Activated T-cell treated with anti-CD3 and anti-CD28 coated beads, Interleukin-2, amount 50 U/mL, for 4 hours (primary cell): ENCODE data around the gene MYO5B. TPM values are rescaled to one million over a fixed set of nuclear protein-coding genes. Genes with fewer than 3 reads are reported as not detected.

Experiments
- ATAC-seq, 2 donors: fragments of 200-7000 bp; cut with Tn5 transposase; one replicate each; pipeline ENCODE4 v1.10.0; 2021
- DNase-seq: peaks from one replicate; pipeline ENCODE4 v3.0.0-alpha.2; 2020
- H3K27me3 Mint-ChIP-seq: one replicate; pipeline ENCODE4 v1.8.0; 2021; ENCODE audit warnings: low read depth, mixed read lengths
- H3K36me3 Mint-ChIP-seq: one replicate; pipeline ENCODE4 v1.8.0; 2022; ENCODE audit warnings: mixed read lengths; ENCODE audit not compliant: insufficient read depth
- H3K4me1 Mint-ChIP-seq: one replicate; pipeline ENCODE4 v1.8.0; 2021; ENCODE audit warnings: low read depth, mixed read lengths
- H3K4me3 Mint-ChIP-seq: one replicate; pipeline ENCODE4 v1.8.0; 2021; ENCODE audit warnings: mild to moderate bottlenecking, moderate library complexity, mixed read lengths
- H3K9me3 Mint-ChIP-seq: one replicate; pipeline ENCODE4 v1.8.0; 2021; ENCODE audit warnings: mixed read lengths
- total RNA-seq, 3 donors: library from RNA; stranded (reverse); gene quantifications; one replicate each; pipeline ENCODE4 v1.2.1, GENCODE V29; 2021

The MYO5B gene
- total RNA-seq, 3 donors from 2014 or later = 0.13 to 0.14 (median 0.13) TPM

DNA sequence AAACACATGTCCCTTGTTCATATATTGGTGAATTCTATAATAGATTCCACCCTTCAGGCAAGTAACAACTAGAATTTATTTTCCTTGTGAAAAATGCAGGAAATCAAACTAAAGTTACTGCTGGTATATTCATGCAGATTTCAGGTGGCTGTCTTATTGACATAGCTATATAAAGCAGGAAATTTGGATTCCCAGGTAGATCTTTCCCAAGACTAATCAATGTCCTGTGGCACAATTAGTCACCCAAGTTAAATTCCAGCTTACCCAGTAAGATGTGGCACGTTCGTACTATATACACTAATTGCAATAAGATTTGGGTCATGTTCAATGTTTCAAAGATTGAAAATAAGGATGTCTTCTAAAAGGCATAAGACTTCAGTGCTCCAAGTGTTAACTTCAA lies 42.0 kb downstream of the MYO5B start:
- Mint-ChIP-seq H3K4me1 (no peaks in the 10 kb centered on the region), H3K4me3 (no peak overlapping the region), H3K36me3 (no peaks in the 10 kb centered on the region), H3K27me3 (no peaks in the 10 kb centered on the region), H3K9me3 (no peaks in the 10 kb centered on the region)
- DNase-seq (no peak), ATAC-seq (no peak)

DNA sequence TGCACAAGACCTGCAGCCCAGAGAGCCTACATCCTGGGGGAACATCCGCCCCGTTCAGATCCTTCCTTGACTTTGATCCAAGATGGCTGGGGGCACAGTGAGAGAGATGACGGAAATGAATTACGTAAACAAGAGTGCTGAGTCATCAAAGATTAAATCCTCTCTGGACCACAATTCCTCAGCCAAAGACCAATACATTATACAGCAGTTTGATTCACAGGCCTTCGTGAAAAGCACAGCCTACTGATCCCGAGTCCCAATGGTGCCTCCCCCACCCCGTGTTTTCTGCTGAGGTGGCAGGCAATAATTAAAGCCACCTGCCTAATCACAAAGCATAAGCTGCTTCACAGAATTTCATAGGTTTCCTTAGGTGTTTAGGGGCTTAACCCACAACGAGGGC lies 43.0 kb downstream of the MYO5B start:
- Mint-ChIP-seq H3K4me3 (no peak overlapping the region), H3K36me3 (no peaks in the 10 kb centered on the region), H3K27me3 (peaks cover 3% of the 10 kb centered on the region), H3K9me3 (no peaks in the 10 kb centered on the region), H3K4me1 (no peaks in the 10 kb centered on the region)
- DNase-seq (no peak), ATAC-seq (no peak)

DNA sequence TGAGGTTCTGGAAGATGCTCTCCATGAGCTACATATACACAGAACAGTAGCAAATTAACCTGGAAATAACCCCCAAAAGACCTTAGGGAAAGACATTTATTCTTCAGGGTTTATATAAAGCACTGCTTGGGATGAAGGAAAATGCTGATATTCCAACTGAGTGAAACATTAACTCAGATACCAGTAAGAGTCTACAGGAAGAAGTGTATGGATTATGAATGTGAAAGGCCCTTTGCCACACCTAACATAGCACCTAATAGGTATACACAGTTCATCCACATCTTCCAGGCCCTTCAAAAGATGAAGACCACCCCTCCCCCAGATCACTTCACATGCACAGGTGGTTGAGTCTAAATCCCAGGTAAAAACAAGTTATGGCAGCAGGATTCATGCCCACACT lies 50.4 kb downstream of the MYO5B start:
- no peaks in the 10 kb centered on the region for H3K36me3 Mint-ChIP-seq
- peaks cover 14% of the 10 kb centered on the region for H3K27me3 Mint-ChIP-seq
- DNase-seq (no peak), ATAC-seq (no peak)
- no peaks in the 10 kb centered on the region for H3K4me1 Mint-ChIP-seq
- no peaks in the 10 kb centered on the region for H3K9me3 Mint-ChIP-seq
- no peak overlapping the region for H3K4me3 Mint-ChIP-seq

DNA sequence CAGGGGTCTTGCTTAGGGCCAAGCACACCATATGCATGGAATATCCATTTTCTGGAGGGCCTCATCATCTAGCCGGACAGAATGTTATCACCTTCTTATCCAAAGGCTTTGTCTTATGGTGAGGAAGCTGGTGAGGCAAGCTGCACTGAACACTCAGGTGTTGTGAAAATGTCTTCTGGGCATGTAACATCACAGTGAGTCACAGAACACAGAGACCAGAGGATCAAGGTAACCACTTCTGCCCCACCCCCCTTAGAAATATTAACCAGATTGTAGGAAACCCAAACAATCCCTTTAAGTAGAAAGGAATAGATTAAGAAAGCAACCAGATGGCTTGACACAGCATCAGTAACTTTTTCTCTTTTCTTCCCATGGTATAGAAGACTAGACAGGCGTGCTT lies 51.1 kb downstream of the MYO5B start:
- no peaks in the 10 kb centered on the region for H3K4me1 Mint-ChIP-seq
- H3K27me3 Mint-ChIP-seq = peaks cover 14% of the 10 kb centered on the region
- H3K4me3 Mint-ChIP-seq = no peak overlapping the region
- H3K9me3 Mint-ChIP-seq = no peaks in the 10 kb centered on the region
- DNase-seq = no peak
- ATAC-seq = no peak
- no peaks in the 10 kb centered on the region for H3K36me3 Mint-ChIP-seq

DNA sequence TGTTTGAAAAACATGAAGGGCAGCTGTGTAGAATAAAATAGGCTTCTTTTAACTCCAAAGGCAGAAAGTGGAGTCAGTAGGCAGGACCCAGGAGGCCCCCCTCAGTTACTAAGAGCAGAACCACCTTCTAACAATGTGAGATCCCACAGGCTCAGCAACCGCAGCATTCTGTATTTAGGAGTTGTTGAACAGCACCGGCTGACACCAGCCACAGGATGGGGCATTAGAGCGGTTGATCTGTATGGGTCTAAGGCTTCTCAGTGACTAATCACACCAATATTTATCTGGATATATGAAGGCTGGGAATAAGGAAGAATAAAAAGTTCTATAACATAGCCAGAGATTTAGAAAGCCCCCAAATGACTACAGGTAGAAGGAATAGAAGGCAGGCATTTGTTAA lies 51.7 kb downstream of the MYO5B start:
- no peak overlapping the region for H3K4me3 Mint-ChIP-seq
- no peaks in the 10 kb centered on the region for H3K36me3 Mint-ChIP-seq
- no peaks in the 10 kb centered on the region for H3K9me3 Mint-ChIP-seq
- ATAC-seq = no peak
- peaks cover 20% of the 10 kb centered on the region for H3K27me3 Mint-ChIP-seq
- no peaks in the 10 kb centered on the region for H3K4me1 Mint-ChIP-seq
- DNase-seq = no peak

DNA sequence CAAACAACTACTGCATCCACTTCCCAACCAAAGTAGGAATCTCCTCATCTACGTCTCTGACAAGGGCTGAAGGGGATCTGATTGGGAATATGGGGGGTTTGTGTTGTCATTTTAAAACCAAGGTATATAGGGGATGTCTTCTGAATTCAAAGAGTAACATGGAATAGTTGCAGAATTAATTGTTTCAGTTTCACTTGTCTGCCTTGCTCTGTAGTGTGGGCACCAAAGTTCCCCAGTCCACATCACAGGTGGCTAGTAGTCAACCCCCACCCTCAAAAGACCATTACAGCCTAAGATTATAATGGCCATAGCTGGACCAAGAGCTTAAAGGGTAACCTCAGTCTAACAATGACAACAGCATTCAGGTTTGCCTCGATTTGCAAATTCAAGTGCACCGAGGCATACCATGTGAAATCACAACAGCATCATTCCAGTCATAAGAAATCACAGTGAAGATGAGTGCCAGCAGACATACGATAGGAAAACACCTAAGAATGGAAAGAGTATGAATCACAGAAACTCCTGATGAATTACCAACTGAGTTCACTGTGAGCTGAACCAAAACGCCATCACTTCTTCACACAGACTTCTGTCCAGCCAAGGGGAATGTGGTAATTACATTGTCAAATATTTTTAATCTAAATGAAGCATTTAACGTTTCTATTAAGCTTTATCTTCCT lies 52.4 kb downstream of the MYO5B start:
- H3K4me1 Mint-ChIP-seq = no peaks in the 10 kb centered on the region
- DNase-seq (no peak), ATAC-seq (no peak)
- H3K27me3 Mint-ChIP-seq = peaks cover 22% of the 10 kb centered on the region
- H3K4me3 Mint-ChIP-seq = no peak overlapping the region
- no peaks in the 10 kb centered on the region for H3K36me3 Mint-ChIP-seq
- H3K9me3 Mint-ChIP-seq = no peaks in the 10 kb centered on the region

DNA sequence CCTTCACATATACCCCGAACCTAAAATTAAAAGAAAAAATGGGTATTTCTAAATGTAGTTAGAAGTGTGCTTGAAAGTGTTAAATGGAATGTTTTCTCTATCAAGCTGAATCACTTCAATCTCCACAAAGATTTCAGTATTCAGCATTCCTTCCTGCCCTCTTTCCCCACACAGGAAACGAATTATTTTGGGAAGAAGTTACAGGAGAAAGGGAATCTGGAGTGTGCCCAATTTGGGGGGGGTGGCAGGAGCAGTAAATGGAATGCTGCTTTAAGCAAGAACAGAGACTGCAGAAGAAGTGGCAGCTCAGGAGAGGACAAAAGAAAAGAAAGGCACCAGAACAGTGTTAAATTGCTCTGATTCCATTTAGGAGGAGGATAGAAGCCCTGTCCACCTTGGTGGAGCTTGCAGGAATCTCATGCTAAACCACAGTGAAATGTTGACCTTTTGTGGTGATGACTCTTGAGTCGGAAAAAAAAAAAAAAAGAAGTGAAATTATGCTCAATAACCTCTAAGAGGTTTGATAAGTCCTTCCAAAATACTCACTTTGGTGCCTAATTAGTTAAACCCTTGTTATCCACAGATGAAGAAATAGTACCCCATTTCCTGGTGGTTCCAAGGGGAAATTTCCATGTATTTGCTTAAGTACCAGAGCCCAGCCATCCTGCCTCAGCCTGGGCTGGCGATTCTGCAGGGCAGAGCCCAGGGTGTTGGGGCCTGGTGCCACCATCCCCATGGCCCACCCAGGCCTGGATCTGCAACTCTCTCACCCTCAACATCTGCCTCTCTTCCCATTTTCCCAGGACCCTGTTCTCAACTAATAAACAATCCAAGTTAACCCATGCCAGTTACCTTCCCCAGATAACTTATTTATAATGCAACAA lies 56.5 kb downstream of the MYO5B start:
- ATAC-seq = no peak
- H3K4me1 Mint-ChIP-seq = no peaks in the 10 kb centered on the region

DNA sequence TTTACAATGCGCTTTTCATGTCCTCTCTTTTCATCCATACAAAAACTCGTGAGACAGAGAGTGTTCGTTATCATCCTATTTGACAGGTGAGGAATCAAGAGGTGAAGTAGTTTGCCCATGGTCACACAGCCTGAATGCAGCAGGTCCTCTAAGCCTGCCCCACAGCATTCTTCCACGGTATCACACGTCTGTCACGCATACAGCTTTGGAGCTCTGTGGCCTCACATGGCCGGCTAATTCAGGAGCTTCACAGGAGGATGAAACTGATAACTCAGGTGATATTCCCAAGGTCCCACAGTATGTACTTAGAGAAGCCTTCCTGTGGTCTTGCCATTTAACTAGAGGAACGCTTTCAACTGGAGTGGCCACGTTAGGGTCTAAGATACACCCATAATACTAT lies 59.0 kb downstream of the MYO5B start:
- no peaks in the 10 kb centered on the region for H3K9me3 Mint-ChIP-seq
- DNase-seq = no peak
- H3K36me3 Mint-ChIP-seq = no peaks in the 10 kb centered on the region
- ATAC-seq = no peak
- H3K4me1 Mint-ChIP-seq = no peaks in the 10 kb centered on the region
- no peak overlapping the region for H3K4me3 Mint-ChIP-seq
- peaks cover 15% of the 10 kb centered on the region for H3K27me3 Mint-ChIP-seq

More for the DNA sequence above, 56.5 kb downstream of the MYO5B start:
- no peak overlapping the region for H3K4me3 Mint-ChIP-seq
- no peaks in the 10 kb centered on the region for H3K36me3 Mint-ChIP-seq
- DNase-seq = no peak
- H3K9me3 Mint-ChIP-seq = no peaks in the 10 kb centered on the region
- peaks cover 19% of the 10 kb centered on the region for H3K27me3 Mint-ChIP-seq

DNA sequence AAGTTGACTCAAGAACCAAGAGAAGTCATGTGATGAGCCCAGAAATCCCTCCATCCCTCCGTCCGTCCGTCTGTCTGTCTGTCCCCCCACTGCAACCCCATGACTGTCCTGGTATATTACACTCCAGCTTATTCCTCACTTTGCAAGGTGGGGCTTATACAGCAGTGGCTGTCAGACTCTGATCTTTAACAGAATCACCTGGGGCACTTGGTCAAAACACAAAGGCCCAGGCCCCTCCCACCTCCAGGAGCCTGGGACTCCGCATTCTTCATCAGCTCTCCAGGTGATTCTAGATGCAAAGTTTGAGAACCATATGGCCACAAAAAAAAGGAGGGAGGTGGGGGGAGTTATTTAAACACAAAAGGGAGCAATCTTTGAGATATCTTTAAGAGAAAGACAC lies 61.4 kb downstream of the MYO5B start:
- ATAC-seq (no peak), DNase-seq (no peak)
- Mint-ChIP-seq H3K27me3 (peaks cover 7% of the 10 kb centered on the region), H3K36me3 (no peaks in the 10 kb centered on the region), H3K4me1 (no peaks in the 10 kb centered on the region), H3K9me3 (no peaks in the 10 kb centered on the region), H3K4me3 (no peak overlapping the region)

DNA sequence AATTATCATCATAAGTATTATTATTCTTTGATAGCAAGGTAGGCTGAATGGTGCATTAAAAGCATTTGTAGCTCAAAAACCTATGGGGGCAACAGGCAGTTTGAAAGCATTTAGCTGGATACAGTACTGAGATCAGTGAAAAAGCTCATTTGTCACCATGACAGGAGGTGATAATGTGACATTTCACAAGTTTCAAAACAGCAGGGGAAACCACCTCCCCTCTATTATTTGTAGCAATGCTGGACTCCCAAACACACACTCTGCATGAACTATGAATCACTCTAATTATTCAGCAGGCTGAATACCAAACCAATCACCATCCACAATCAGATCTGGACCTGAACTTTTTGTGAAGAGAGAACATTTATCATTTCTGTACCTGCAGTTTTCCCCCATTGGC lies 63.4 kb downstream of the MYO5B start:
- DNase-seq (no peak), ATAC-seq (peak; percentile 50 to 66)
- no peaks in the 10 kb centered on the region for H3K4me1 Mint-ChIP-seq
- no peak overlapping the region for H3K4me3 Mint-ChIP-seq
- H3K36me3 Mint-ChIP-seq = no peaks in the 10 kb centered on the region
- no peaks in the 10 kb centered on the region for H3K9me3 Mint-ChIP-seq
- peaks cover 3% of the 10 kb centered on the region for H3K27me3 Mint-ChIP-seq

DNA sequence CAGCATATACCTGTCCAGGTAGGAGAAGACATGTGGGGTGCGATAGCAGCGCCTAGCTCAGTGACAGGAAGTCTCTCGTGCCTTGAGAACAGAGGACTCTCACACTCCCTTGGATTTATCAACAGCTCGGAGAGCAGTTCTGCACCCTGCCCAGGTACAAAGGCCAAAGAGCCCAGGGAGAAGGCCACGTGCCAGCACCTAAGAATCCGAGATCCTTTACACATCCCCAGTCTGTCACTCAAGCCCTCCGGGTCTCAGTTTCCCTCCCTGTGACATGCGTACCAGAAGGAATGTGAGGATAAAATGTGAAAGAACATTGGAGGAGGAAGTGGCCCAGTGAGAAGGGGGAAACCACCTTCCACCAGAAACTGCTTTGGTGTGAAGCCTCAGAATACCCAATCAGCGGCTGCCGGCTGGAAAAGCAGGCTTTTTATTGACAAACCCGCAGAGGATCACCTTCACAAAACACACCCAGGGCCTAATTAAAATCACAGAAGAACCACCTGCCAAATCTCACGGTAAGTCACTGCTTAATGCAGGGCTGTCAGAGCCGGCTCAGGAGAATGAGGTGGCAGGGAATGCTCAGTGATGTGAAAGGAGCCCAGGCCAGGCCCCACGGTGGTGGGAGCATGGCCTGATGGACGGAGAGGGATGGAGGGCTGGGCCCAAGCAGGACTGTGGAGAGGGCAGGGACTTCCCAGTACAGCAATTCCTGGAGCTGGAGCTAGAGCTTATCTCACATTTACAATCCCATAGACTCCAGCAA lies 66.3 kb downstream of the MYO5B start:
- H3K4me3 Mint-ChIP-seq = no peak overlapping the region
- no peaks in the 10 kb centered on the region for H3K9me3 Mint-ChIP-seq
- H3K27me3 Mint-ChIP-seq = peaks cover 8% of the 10 kb centered on the region
- ATAC-seq = no peak
- DNase-seq = no peak
- no peaks in the 10 kb centered on the region for H3K36me3 Mint-ChIP-seq
- H3K4me1 Mint-ChIP-seq = no peaks in the 10 kb centered on the region

DNA sequence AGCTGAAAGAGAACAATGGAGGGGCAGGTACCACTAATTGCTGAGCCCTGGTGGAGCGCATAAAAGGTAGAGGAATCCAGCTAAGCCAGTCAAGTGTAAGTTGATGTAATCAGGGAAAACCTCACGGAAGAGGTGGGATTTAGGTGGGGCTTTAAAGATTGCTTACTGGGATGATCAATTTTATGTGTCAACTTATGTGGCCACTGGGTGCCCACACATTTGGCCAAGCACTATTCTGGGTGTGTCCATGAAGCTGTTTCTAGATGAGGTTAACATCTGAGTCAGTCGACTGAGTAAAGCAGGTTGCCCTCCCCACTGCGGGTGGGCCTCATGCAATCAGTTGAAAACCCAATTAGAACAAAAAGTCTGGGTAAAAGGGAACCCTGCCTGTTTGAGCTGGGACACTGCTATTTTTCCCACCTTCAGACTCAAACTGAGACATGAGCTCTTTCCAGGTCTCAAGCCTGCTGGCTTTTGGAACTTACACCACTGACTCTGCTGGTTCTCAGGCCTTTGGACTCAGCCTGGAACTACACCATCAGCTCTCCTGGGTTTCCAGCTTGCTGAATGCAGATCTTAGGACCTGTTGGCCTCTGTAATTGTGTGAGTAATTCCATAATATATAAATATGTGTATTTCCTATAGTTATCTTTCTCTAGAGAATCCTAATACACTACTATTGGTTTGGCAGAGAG lies 67.3 kb downstream of the MYO5B start:
- Mint-ChIP-seq H3K36me3 (no peaks in the 10 kb centered on the region), H3K9me3 (no peaks in the 10 kb centered on the region), H3K4me1 (no peaks in the 10 kb centered on the region), H3K27me3 (peaks cover 12% of the 10 kb centered on the region), H3K4me3 (no peak overlapping the region)
- ATAC-seq (no peak), DNase-seq (no peak)

DNA sequence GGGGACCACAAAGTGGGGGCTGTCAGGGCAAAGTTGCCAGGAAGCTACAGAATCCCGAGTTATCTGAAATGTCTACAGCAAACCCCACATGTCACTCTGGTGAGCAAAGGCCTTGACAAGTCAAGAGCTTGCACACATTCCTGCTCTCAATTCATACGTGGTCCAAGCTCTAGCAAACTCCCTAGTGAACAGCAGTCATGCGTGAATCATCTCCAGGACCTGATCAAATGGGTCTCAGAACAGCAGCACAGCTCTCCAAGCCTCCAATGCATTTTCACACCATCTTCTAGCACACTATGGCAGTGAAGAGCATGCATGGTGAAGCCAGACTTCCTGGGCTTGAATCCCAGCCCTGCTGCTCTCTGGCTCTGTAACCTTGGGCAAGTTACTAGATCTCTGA lies 68.5 kb downstream of the MYO5B start:
- H3K27me3 Mint-ChIP-seq = peaks cover 10% of the 10 kb centered on the region
- ATAC-seq (no peak), DNase-seq (no peak)
- no peak overlapping the region for H3K4me3 Mint-ChIP-seq
- H3K36me3 Mint-ChIP-seq = no peaks in the 10 kb centered on the region
- H3K9me3 Mint-ChIP-seq = no peaks in the 10 kb centered on the region
- H3K4me1 Mint-ChIP-seq = no peaks in the 10 kb centered on the region

DNA sequence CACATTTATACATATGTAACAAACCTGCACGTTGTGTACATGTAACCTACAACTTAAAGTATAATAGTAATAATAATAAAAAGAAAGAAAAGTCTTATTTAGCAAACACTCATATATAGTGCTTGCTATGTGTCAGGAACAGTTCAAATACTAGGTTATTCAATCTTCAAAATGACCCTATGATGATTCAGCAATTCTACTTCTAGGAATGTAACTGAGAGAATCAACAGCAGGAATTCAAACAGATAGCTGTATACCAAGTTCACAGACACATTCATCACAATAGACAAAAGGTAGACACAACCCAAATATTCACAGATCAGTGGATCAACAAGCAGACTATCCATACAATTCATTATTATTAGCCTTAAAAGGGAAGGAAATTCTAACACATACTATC lies 69.5 kb downstream of the MYO5B start:
- Mint-ChIP-seq H3K36me3 (no peaks in the 10 kb centered on the region), H3K4me3 (no peak overlapping the region), H3K9me3 (no peaks in the 10 kb centered on the region), H3K4me1 (no peaks in the 10 kb centered on the region), H3K27me3 (peaks cover 14% of the 10 kb centered on the region)
- no peak for DNase-seq
- ATAC-seq = no peak
